KOPT-K1 (cell line): ENCODE results near the gene LIN28B.

Source experiments
- H3K27ac ChIP-seq: fragments of 200-600 bp; sonication (generic); 2 replicates; pipeline ENCODE4 v1.5.1; 2016; ENCODE audit warnings: antibody characterized with exemption, mild to moderate bottlenecking, low read depth, low read length; ENCODE audit not compliant: poor library complexity, severe bottlenecking
- H3K36me3 ChIP-seq: fragments of 200-600 bp; sonication (generic); 2 replicates; pipeline ENCODE4 v1.5.1; 2017; ENCODE audit warnings: antibody characterized with exemption, mild to moderate bottlenecking, low read length, moderate library complexity; ENCODE audit not compliant: insufficient read depth
- H3K9me3 ChIP-seq: fragments of 200-600 bp; sonication (generic); 2 replicates; pipeline ENCODE4 v1.5.1; 2017; ENCODE audit warnings: antibody characterized with exemption, low read length, mild to moderate bottlenecking; ENCODE audit not compliant: insufficient read depth, poor library complexity, severe bottlenecking

The LIN28B gene

GRCh38 chr6:105019285-105019684 is 62.4 kb downstream of the LIN28B start:
- H3K27ac ChIP-seq: no peak overlapping the region

GRCh38 chr6:105021399-105021798 is 64.5 kb downstream of the LIN28B start:
- H3K9me3 ChIP-seq: no peaks in the 10 kb centered on the region
- no peak overlapping the region for H3K27ac ChIP-seq

More at GRCh38 chr6:105019285-105019684, 62.4 kb downstream of the LIN28B start:
- no peaks in the 10 kb centered on the region for H3K36me3 ChIP-seq
- no peaks in the 10 kb centered on the region for H3K9me3 ChIP-seq

GRCh38 chr6:105022416-105022815 is 65.5 kb downstream of the LIN28B start:
- Histone ChIP-seq H3K27ac (no peak overlapping the region), H3K9me3 (no peaks in the 10 kb centered on the region), H3K36me3 (no peaks in the 10 kb centered on the region; the same call in 1 of the 2 replicates)

More at GRCh38 chr6:105021399-105021798, 64.5 kb downstream of the LIN28B start:
- no peaks in the 10 kb centered on the region; the same call in 1 of the 2 replicates for H3K36me3 ChIP-seq

GRCh38 chr6:105024803-105025202 is 67.9 kb downstream of the LIN28B start:
- Histone ChIP-seq H3K36me3 (peaks cover 21% of the 10 kb centered on the region), H3K9me3 (no peaks in the 10 kb centered on the region), H3K27ac (peak overlapping the region; percentile 18)

- Histone ChIP-seq H3K36me3 (peaks cover 33% of the 10 kb centered on the region), H3K9me3 (no peaks in the 10 kb centered on the region), H3K27ac (no peak overlapping the region)
These were observed 72.0 kb downstream of the LIN28B start for GRCh38 chr6:105028898-105029297.

- Histone ChIP-seq H3K9me3 (no peaks in the 10 kb centered on the region), H3K36me3 (peaks cover 33% of the 10 kb centered on the region), H3K27ac (no peak overlapping the region)
These were observed 72.7 kb downstream of the LIN28B start for GRCh38 chr6:105029581-105029980.

- no peaks in the 10 kb centered on the region for H3K9me3 ChIP-seq
- H3K27ac ChIP-seq: peak overlapping the region; percentile 28
These were observed 77.6 kb downstream of the LIN28B start for GRCh38 chr6:105034470-105034869.

GRCh38 chr6:105035299-105035698 is 78.4 kb downstream of the LIN28B start:
- H3K9me3 ChIP-seq: no peaks in the 10 kb centered on the region
- H3K36me3 ChIP-seq: peaks cover 15% of the 10 kb centered on the region; the same call in 1 of the 2 replicates
- H3K27ac ChIP-seq: no peak overlapping the region

More at GRCh38 chr6:105034470-105034869, 77.6 kb downstream of the LIN28B start:
- H3K36me3 ChIP-seq: peaks cover 20% of the 10 kb centered on the region; the same call in 1 of the 2 replicates

GRCh38 chr6:105036351-105036750 is 79.4 kb downstream of the LIN28B start:
- H3K36me3 ChIP-seq: peaks cover 15% of the 10 kb centered on the region; the same call in 1 of the 2 replicates
- H3K27ac ChIP-seq: no peak overlapping the region
- H3K9me3 ChIP-seq: no peaks in the 10 kb centered on the region

- Histone ChIP-seq H3K27ac (no peak overlapping the region), H3K36me3 (peaks cover 5% of the 10 kb centered on the region; the same call in 1 of the 2 replicates), H3K9me3 (no peaks in the 10 kb centered on the region)
These were observed 81.4 kb downstream of the LIN28B start for GRCh38 chr6:105038259-105038658.

- Histone ChIP-seq H3K27ac (peak overlapping the region; percentile 7), H3K9me3 (peaks cover 6% of the 10 kb centered on the region), H3K36me3 (peaks cover 12% of the 10 kb centered on the region)
These were observed 85.0 kb downstream of the LIN28B start for GRCh38 chr6:105041880-105042279.

GRCh38 chr6:105042648-105043047 is 85.7 kb downstream of the LIN28B start:
- peak overlapping the region; percentile 7 for H3K27ac ChIP-seq
- H3K9me3 ChIP-seq: peaks cover 6% of the 10 kb centered on the region
- H3K36me3 ChIP-seq: peaks cover 12% of the 10 kb centered on the region

- peaks cover 7% of the 10 kb centered on the region for H3K36me3 ChIP-seq
- H3K9me3 ChIP-seq: peaks cover 6% of the 10 kb centered on the region
- no peak overlapping the region for H3K27ac ChIP-seq
These were observed 87.1 kb downstream of the LIN28B start for GRCh38 chr6:105043979-105044378.

- Histone ChIP-seq H3K36me3 (peaks cover 7% of the 10 kb centered on the region), H3K27ac (no peak overlapping the region), H3K9me3 (peaks cover 6% of the 10 kb centered on the region)
These were observed 88.6 kb downstream of the LIN28B start for GRCh38 chr6:105045526-105045925.

GRCh38 chr6:105051941-105052471 is 95.1 kb downstream of the LIN28B start:
- Histone ChIP-seq H3K9me3 (no peaks in the 10 kb centered on the region), H3K36me3 (peaks cover 8% of the 10 kb centered on the region; the same call in 1 of the 2 replicates), H3K27ac (no peak overlapping the region)

GRCh38 chr6:105056646-105057045 is 99.7 kb downstream of the LIN28B start:
- no peaks in the 10 kb centered on the region for H3K9me3 ChIP-seq
- H3K36me3 ChIP-seq: peaks cover 19% of the 10 kb centered on the region
- no peak overlapping the region for H3K27ac ChIP-seq
